ENCODE results near the gene OPHN1.
"Not testable (repeated sequence)": the region's sequence is repeated elsewhere in the genome, so short reads cannot be mapped to it uniquely, and the experiment has no call there.

The OPHN1 gene

DNA sequence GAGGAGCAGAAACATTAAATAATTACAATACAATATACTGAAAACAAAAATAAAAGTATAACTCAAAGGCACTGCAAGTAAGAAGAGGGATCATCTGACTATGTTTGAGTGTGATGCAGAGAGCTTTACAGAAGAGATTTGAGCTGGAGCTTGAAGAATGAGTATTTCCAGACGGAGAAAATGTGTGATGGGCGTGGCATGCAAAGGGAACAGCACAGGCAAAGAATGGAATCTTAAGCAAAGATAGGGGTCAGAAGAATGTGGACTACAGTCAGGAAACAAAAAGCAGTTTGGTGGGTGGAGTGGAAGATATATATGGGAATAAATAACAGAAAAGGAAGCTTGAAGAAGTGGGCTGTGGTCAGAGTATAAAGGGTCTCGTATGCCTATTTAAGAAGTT lies 45.5 kb downstream of the OPHN1 start:
- Histone ChIP-seq H3K9ac (ENCODE audit: low read length) (no peak overlapping the region), H3K9me3 (ENCODE audit: control insufficient read depth, low read length) (no peaks in the 10 kb centered on the region), H3K27me3 (ENCODE audit: control insufficient read depth, insufficient read depth, low read length) (no peaks in the 10 kb centered on the region), H3K36me3 (ENCODE audit: control insufficient read depth, insufficient read depth, low read length) (no peaks in the 10 kb centered on the region), H3K4me3 (ENCODE audit: low read length) (no peak overlapping the region), H3K4me1 (ENCODE audit: control insufficient read depth, insufficient read depth, low read length) (no peaks in the 10 kb centered on the region)

- Histone ChIP-seq H3K27me3 (ENCODE audit: control insufficient read depth, insufficient read depth, low read length) (no peaks in the 10 kb centered on the region), H3K4me1 (ENCODE audit: control insufficient read depth, insufficient read depth, low read length) (no peaks in the 10 kb centered on the region), H3K36me3 (ENCODE audit: control insufficient read depth, insufficient read depth, low read length) (no peaks in the 10 kb centered on the region), H3K9me3 (ENCODE audit: control insufficient read depth, low read length) (no peaks in the 10 kb centered on the region), H3K4me3 (ENCODE audit: low read length) (no peak overlapping the region), H3K9ac (ENCODE audit: low read length) (no peak overlapping the region)
These were observed 49.8 kb downstream of the OPHN1 start for GRCh38 chrX:68383540-68383939.

- H3K9me3 ChIP-seq (ENCODE audit: control insufficient read depth, low read length); H3K4me1 ChIP-seq (ENCODE audit: control insufficient read depth, insufficient read depth, low read length); H3K27me3 ChIP-seq (ENCODE audit: control insufficient read depth, insufficient read depth, low read length); H3K9ac ChIP-seq (ENCODE audit: low read length); H3K36me3 ChIP-seq (ENCODE audit: control insufficient read depth, insufficient read depth, low read length); H3K4me3 ChIP-seq (ENCODE audit: low read length): not testable (repeated sequence)
These were observed 55.7 kb downstream of the OPHN1 start for GRCh38 chrX:68377579-68377978.

GRCh38 chrX:68376373-68376772 lies 56.9 kb downstream of the OPHN1 start:
- Histone ChIP-seq H3K9me3 (ENCODE audit: control insufficient read depth, low read length) (no peaks in the 10 kb centered on the region), H3K27me3 (ENCODE audit: control insufficient read depth, insufficient read depth, low read length) (no peaks in the 10 kb centered on the region), H3K9ac (ENCODE audit: low read length) (no peak overlapping the region), H3K4me3 (ENCODE audit: low read length) (no peak overlapping the region), H3K36me3 (ENCODE audit: control insufficient read depth, insufficient read depth, low read length) (no peaks in the 10 kb centered on the region), H3K4me1 (ENCODE audit: control insufficient read depth, insufficient read depth, low read length) (no peaks in the 10 kb centered on the region)

GRCh38 chrX:68375803-68376202 lies 57.5 kb downstream of the OPHN1 start:
- Histone ChIP-seq H3K4me3 (ENCODE audit: low read length) (no peak overlapping the region), H3K9me3 (ENCODE audit: control insufficient read depth, low read length) (no peaks in the 10 kb centered on the region), H3K9ac (ENCODE audit: low read length) (no peak overlapping the region), H3K27me3 (ENCODE audit: control insufficient read depth, insufficient read depth, low read length) (no peaks in the 10 kb centered on the region), H3K36me3 (ENCODE audit: control insufficient read depth, insufficient read depth, low read length) (no peaks in the 10 kb centered on the region), H3K4me1 (ENCODE audit: control insufficient read depth, insufficient read depth, low read length) (no peaks in the 10 kb centered on the region)

DNA sequence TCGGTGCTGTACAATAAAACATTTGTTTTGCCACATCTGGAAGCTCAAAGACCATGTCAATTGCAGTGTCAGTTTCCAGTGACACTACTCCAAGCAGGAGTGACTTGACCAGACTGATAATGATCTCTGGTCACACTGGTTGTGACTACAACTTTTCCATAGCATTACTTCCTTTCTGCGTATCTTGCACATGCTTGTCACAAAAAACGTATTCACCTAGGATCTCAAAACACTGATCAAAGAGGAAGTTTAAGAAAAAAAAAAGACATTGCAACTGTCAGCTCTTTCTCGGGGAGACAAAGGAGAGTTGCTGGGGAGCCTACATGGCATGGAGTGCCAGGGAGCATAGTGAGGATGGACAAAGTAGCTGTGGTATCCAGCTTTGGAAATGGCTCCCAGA lies 60.6 kb downstream of the OPHN1 start:
- Histone ChIP-seq H3K9me3 (ENCODE audit: control insufficient read depth, low read length) (no peaks in the 10 kb centered on the region), H3K4me1 (ENCODE audit: control insufficient read depth, insufficient read depth, low read length) (no peaks in the 10 kb centered on the region), H3K27me3 (ENCODE audit: control insufficient read depth, insufficient read depth, low read length) (no peaks in the 10 kb centered on the region)

GRCh38 chrX:68369559-68369958 lies 63.7 kb downstream of the OPHN1 start:
- no peaks in the 10 kb centered on the region for H3K9me3 ChIP-seq (ENCODE audit: control insufficient read depth, low read length)
- H3K27me3 ChIP-seq (ENCODE audit: control insufficient read depth, insufficient read depth, low read length) = no peaks in the 10 kb centered on the region

More for the DNA sequence above, 60.6 kb downstream of the OPHN1 start:
- Histone ChIP-seq H3K4me3 (ENCODE audit: low read length) (no peak overlapping the region), H3K36me3 (ENCODE audit: control insufficient read depth, insufficient read depth, low read length) (no peaks in the 10 kb centered on the region), H3K9ac (ENCODE audit: low read length) (no peak overlapping the region)

GRCh38 chrX:68365341-68365740 lies 68.0 kb downstream of the OPHN1 start:
- H3K9ac ChIP-seq (ENCODE audit: low read length) = no peak overlapping the region
- H3K27me3 ChIP-seq (ENCODE audit: control insufficient read depth, insufficient read depth, low read length) = no peaks in the 10 kb centered on the region
- H3K4me3 ChIP-seq (ENCODE audit: low read length) = no peak overlapping the region
- no peaks in the 10 kb centered on the region for H3K4me1 ChIP-seq (ENCODE audit: control insufficient read depth, insufficient read depth, low read length)
- H3K36me3 ChIP-seq (ENCODE audit: control insufficient read depth, insufficient read depth, low read length) = no peaks in the 10 kb centered on the region
- H3K9me3 ChIP-seq (ENCODE audit: control insufficient read depth, low read length) = no peaks in the 10 kb centered on the region

More at GRCh38 chrX:68369559-68369958, 63.7 kb downstream of the OPHN1 start:
- Histone ChIP-seq H3K36me3 (ENCODE audit: control insufficient read depth, insufficient read depth, low read length) (no peaks in the 10 kb centered on the region), H3K4me1 (ENCODE audit: control insufficient read depth, insufficient read depth, low read length) (no peaks in the 10 kb centered on the region), H3K4me3 (ENCODE audit: low read length) (no peak overlapping the region), H3K9ac (ENCODE audit: low read length) (no peak overlapping the region)

DNA sequence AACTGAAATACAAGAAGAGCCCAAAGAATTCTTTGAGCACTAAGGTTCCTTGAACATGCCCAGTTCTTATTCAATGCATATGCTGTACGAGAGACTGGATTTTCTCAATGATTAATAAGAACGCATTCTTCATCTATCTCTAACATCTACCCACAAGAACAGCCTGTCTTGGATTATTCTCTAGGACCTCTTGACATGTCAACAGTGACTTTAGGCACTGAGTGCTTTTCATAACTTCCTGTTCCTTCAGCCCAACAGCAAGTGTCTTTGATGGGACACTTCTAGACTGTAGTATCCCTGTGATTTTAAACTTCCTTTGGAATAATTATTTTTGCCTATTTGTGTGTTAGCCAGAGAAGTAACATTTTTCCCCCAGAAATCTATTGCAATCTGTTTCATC lies 69.3 kb downstream of the OPHN1 start:
- no peaks in the 10 kb centered on the region for H3K4me1 ChIP-seq (ENCODE audit: control insufficient read depth, insufficient read depth, low read length)
- H3K36me3 ChIP-seq (ENCODE audit: control insufficient read depth, insufficient read depth, low read length) = no peaks in the 10 kb centered on the region
- no peak overlapping the region for H3K9ac ChIP-seq (ENCODE audit: low read length)
- no peak overlapping the region for H3K4me3 ChIP-seq (ENCODE audit: low read length)
- H3K27me3 ChIP-seq (ENCODE audit: control insufficient read depth, insufficient read depth, low read length) = no peaks in the 10 kb centered on the region
- no peaks in the 10 kb centered on the region for H3K9me3 ChIP-seq (ENCODE audit: control insufficient read depth, low read length)

DNA sequence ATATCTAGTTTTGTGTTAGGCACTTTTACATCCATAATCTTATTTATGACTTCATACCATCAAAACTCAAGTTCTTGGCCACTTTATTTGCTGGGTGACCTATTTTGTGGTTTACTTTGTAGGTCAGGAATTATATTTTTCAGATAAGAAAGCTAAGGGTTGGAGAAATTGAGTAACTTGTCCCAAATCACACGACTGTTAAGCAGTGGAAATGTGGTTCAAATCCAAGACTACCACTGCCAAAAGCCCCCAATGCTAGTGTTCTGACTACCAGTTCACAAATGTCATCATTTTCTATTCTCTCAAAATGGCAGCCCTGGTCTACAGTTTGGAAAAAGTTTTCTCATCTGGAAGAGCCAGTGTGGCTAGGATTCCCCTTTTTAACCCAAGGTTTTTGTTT lies 74.6 kb downstream of the OPHN1 start:
- no peaks in the 10 kb centered on the region for H3K9me3 ChIP-seq (ENCODE audit: control insufficient read depth, low read length)
- no peak overlapping the region for H3K4me3 ChIP-seq (ENCODE audit: low read length)
- peaks cover 6% of the 10 kb centered on the region for H3K4me1 ChIP-seq (ENCODE audit: control insufficient read depth, insufficient read depth, low read length)
- H3K36me3 ChIP-seq (ENCODE audit: control insufficient read depth, insufficient read depth, low read length) = no peaks in the 10 kb centered on the region
- H3K9ac ChIP-seq (ENCODE audit: low read length) = no peak overlapping the region
- no peaks in the 10 kb centered on the region for H3K27me3 ChIP-seq (ENCODE audit: control insufficient read depth, insufficient read depth, low read length)

- H3K4me1 ChIP-seq (ENCODE audit: control insufficient read depth, insufficient read depth, low read length) = peaks cover 6% of the 10 kb centered on the region
- no peaks in the 10 kb centered on the region for H3K36me3 ChIP-seq (ENCODE audit: control insufficient read depth, insufficient read depth, low read length)
- H3K9ac ChIP-seq (ENCODE audit: low read length) = no peak overlapping the region
- no peaks in the 10 kb centered on the region for H3K27me3 ChIP-seq (ENCODE audit: control insufficient read depth, insufficient read depth, low read length)
- H3K4me3 ChIP-seq (ENCODE audit: low read length) = no peak overlapping the region
- H3K9me3 ChIP-seq (ENCODE audit: control insufficient read depth, low read length) = no peaks in the 10 kb centered on the region
These were observed 77.7 kb downstream of the OPHN1 start for GRCh38 chrX:68355629-68355920.

DNA sequence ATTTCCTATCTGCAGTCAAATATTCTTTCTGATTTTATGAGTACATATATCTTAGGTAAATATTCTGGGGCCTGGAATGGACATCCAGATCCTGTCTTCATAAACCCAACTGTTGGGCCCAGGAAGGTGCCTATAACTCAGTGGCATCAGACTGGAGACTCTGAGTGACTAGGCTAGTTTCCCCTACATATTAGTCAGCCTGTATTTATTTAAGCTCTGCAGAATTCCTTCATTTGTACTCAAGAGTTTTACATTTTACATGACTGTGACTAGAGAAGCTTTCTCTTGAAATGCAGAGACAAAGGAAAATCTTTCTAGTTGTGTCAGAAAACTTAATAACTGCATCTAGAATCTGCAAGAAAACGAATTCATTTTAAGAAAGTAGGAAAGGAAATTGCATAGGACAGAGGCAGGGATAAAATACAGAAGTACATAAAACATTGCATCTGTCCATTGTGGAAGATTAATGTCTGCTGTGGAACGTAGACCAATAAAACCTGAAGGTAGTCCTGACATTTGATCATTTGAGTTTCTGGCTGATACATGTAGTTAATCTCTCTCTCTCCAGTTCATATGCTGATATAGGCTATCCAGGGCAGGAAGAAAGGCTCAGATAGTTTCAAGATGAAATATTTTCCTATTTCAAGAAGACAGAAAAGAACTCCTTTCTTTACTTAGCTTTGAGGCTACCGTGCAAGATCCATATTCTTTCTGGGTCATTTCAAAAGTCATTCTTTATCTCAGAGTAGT lies 78.2 kb downstream of the OPHN1 start:
- Histone ChIP-seq H3K27me3 (ENCODE audit: control insufficient read depth, insufficient read depth, low read length) (no peaks in the 10 kb centered on the region), H3K36me3 (ENCODE audit: control insufficient read depth, insufficient read depth, low read length) (no peaks in the 10 kb centered on the region), H3K4me1 (ENCODE audit: control insufficient read depth, insufficient read depth, low read length) (peaks cover 6% of the 10 kb centered on the region), H3K4me3 (ENCODE audit: low read length) (no peak overlapping the region), H3K9me3 (ENCODE audit: control insufficient read depth, low read length) (no peaks in the 10 kb centered on the region), H3K9ac (ENCODE audit: low read length) (no peak overlapping the region)

DNA sequence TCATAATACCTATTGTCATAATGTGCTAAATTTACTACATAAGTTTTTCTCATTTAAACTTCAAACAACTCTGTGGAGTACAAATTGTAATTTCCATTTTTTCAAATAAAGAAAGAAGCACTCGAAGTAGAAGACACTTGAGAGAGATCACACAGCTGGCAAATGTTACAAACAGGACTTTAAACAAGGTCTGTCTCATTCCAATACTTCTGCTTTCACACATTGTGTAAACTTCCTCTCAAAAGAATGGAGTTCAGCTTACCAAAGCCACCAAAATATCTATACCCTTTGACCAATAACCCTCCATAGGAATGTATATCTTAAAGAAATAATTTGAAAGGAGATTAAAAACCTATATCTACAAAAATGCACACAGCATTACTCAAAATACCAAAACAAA lies 88.3 kb downstream of the OPHN1 start:
- no peak overlapping the region for H3K4me3 ChIP-seq (ENCODE audit: low read length)
- no peaks in the 10 kb centered on the region for H3K27me3 ChIP-seq (ENCODE audit: control insufficient read depth, insufficient read depth, low read length)
- no peak overlapping the region for H3K9ac ChIP-seq (ENCODE audit: low read length)
- no peaks in the 10 kb centered on the region for H3K36me3 ChIP-seq (ENCODE audit: control insufficient read depth, insufficient read depth, low read length)
- no peaks in the 10 kb centered on the region for H3K9me3 ChIP-seq (ENCODE audit: control insufficient read depth, low read length)
- no peaks in the 10 kb centered on the region for H3K4me1 ChIP-seq (ENCODE audit: control insufficient read depth, insufficient read depth, low read length)

Data from mucosa of stomach (tissue), 1 donor.